ENCODE measurements around the gene HIF3A.
"Not testable (repeated sequence)": the region's sequence is repeated elsewhere in the genome, so short reads cannot be mapped to it uniquely, and the experiment has no call there.

The HIF3A gene

GRCh38 chr19:46320559-46320958 is 23.7 kb downstream of the HIF3A start:
- Histone ChIP-seq H3K36me3 (replicated peaks in 1 of 2; ENCODE audit: control insufficient read depth in 2 of 2, insufficient read depth in 2 of 2, low read length in 2 of 2) (peaks cover 0 to 12% of the 10 kb centered on the region in 2 donors), H3K14ac (ENCODE audit: low read length) (no peak overlapping the region), H2BK5ac (ENCODE audit: low read length) (no peak overlapping the region), H2AFZ (ENCODE audit: low read length) (no peak overlapping the region), H3K27ac (replicated peaks; ENCODE audit: low read length) (no peak overlapping the region), H3K4me1 (ENCODE audit: control insufficient read depth in 2 of 2, insufficient read depth in 1 of 2, low read depth in 1 of 2, low read length in 2 of 2) (no peaks in the 10 kb centered on the region), H3K18ac (ENCODE audit: low read length) (peak overlapping the region; percentile 45), H4K8ac (ENCODE audit: low read depth, low read length) (no peak overlapping the region), H3K4me3 (ENCODE audit: low read length in 2 of 2) (no peak overlapping the region), H2BK15ac (ENCODE audit: low read length) (no peak overlapping the region), H3K79me1 (ENCODE audit: low read depth, low read length) (no peaks in the 10 kb centered on the region), H2BK120ac (ENCODE audit: low read depth, low read length) (no peak overlapping the region), H3K4ac (ENCODE audit: low read length) (no peak overlapping the region), H3K4me2 (ENCODE audit: insufficient read depth, low read length, poor library complexity, severe bottlenecking) (no peak overlapping the region), H2AK5ac (ENCODE audit: low read depth, low read length) (no peak overlapping the region), H4K91ac (ENCODE audit: low read depth, low read length, poor library complexity) (no peak overlapping the region), H3K9me3 (replicated peaks in 1 of 2; ENCODE audit: control insufficient read depth in 2 of 2, insufficient read depth in 1 of 2, low read depth in 1 of 2, low read length in 2 of 2) (peaks cover 3 to 5% of the 10 kb centered on the region in 2 donors), H2BK12ac (ENCODE audit: low read length) (no peak overlapping the region), H3K27me3 (ENCODE audit: control insufficient read depth in 3 of 3, insufficient read depth in 3 of 3, low read depth in 1 of 3, low read length in 3 of 3) (no peaks in the 10 kb centered on the region), H3K9ac (ENCODE audit: low read depth, low read length, poor library complexity) (no peak overlapping the region), H3K23ac (ENCODE audit: low read depth, low read length, poor library complexity) (no peak overlapping the region)
- no CpG with 5 or more reads among the region's 5 CpGs for WGBS, 2 donors (ENCODE audit: extremely low coverage in 2 of 2, insufficient read length in 2 of 2, insufficient replicate concordance in 1 of 2)
- no peak for DNase-seq (ENCODE audit: low spot score)

DNA sequence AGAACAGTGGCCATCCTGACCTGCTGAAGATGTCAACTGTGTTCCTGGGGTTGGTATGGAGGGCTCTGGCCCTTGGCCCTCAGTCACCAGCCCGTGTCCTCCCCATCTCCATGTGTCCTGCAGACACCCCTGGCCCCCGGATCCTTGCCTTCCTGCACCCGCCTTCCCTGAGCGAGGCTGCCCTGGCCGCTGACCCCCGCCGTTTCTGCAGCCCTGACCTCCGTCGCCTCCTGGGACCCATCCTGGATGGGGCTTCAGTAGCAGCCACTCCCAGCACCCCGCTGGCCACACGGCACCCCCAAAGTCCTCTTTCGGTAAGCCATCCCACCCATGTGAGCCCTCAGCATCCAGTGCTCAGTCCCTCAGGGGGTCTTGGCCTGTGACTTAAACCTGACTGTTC is 24.8 kb downstream of the HIF3A start:
- Histone ChIP-seq H2BK120ac (ENCODE audit: low read depth, low read length) (no peak overlapping the region), H3K9ac (ENCODE audit: low read depth, low read length, poor library complexity) (no peak overlapping the region), H3K14ac (ENCODE audit: low read length) (peak overlapping the region; percentile 95), H2BK12ac (ENCODE audit: low read length) (no peak overlapping the region), H2BK15ac (ENCODE audit: low read length) (no peak overlapping the region), H3K4me3 (ENCODE audit: low read length in 2 of 2) (peak overlapping the region in 1 of 2 donors; percentile 54), H2AK5ac (ENCODE audit: low read depth, low read length) (no peak overlapping the region), H3K4me2 (ENCODE audit: insufficient read depth, low read length, poor library complexity, severe bottlenecking) (no peak overlapping the region), H3K27me3 (ENCODE audit: control insufficient read depth in 3 of 3, insufficient read depth in 3 of 3, low read depth in 1 of 3, low read length in 3 of 3) (no peaks in the 10 kb centered on the region), H4K8ac (ENCODE audit: low read depth, low read length) (no peak overlapping the region), H3K36me3 (replicated peaks in 1 of 2; ENCODE audit: control insufficient read depth in 2 of 2, insufficient read depth in 2 of 2, low read length in 2 of 2) (peaks cover 0 to 19% of the 10 kb centered on the region in 2 donors), H4K91ac (ENCODE audit: low read depth, low read length, poor library complexity) (no peak overlapping the region), H3K9me3 (replicated peaks in 1 of 2; ENCODE audit: control insufficient read depth in 2 of 2, insufficient read depth in 1 of 2, low read depth in 1 of 2, low read length in 2 of 2) (peaks cover 11 to 12% of the 10 kb centered on the region in 2 donors), H3K79me1 (ENCODE audit: low read depth, low read length) (no peaks in the 10 kb centered on the region), H3K23ac (ENCODE audit: low read depth, low read length, poor library complexity) (peak overlapping the region; percentile 19), H3K27ac (replicated peaks; ENCODE audit: low read length) (no peak overlapping the region), H2BK5ac (ENCODE audit: low read length) (no peak overlapping the region), H3K4me1 (ENCODE audit: control insufficient read depth in 2 of 2, insufficient read depth in 1 of 2, low read depth in 1 of 2, low read length in 2 of 2) (no peaks in the 10 kb centered on the region), H3K4ac (ENCODE audit: low read length) (no peak overlapping the region), H3K18ac (ENCODE audit: low read length) (peak overlapping the region; percentile 45), H2AFZ (ENCODE audit: low read length) (no peak overlapping the region)
- no CpG with 5 or more reads among the region's 12 CpGs for WGBS, 2 donors (ENCODE audit: extremely low coverage in 2 of 2, insufficient read length in 2 of 2, insufficient replicate concordance in 1 of 2)
- no peak for DNase-seq (ENCODE audit: low spot score)

- H2BK15ac ChIP-seq (ENCODE audit: low read length); H3K18ac ChIP-seq (ENCODE audit: low read length); H2AK5ac ChIP-seq (ENCODE audit: low read depth, low read length); H2BK5ac ChIP-seq (ENCODE audit: low read length); H3K23ac ChIP-seq (ENCODE audit: low read depth, low read length, poor library complexity); H3K27me3 ChIP-seq (ENCODE audit: control insufficient read depth in 3 of 3, insufficient read depth in 3 of 3, low read depth in 1 of 3, low read length in 3 of 3); H3K9ac ChIP-seq (ENCODE audit: low read depth, low read length, poor library complexity); H2BK12ac ChIP-seq (ENCODE audit: low read length); H3K4ac ChIP-seq (ENCODE audit: low read length); H2BK120ac ChIP-seq (ENCODE audit: low read depth, low read length); H4K91ac ChIP-seq (ENCODE audit: low read depth, low read length, poor library complexity); H3K4me3 ChIP-seq (ENCODE audit: low read length in 2 of 2); H3K14ac ChIP-seq (ENCODE audit: low read length); H3K4me2 ChIP-seq (ENCODE audit: insufficient read depth, low read length, poor library complexity, severe bottlenecking); H3K4me1 ChIP-seq (ENCODE audit: control insufficient read depth in 2 of 2, insufficient read depth in 1 of 2, low read depth in 1 of 2, low read length in 2 of 2); H4K8ac ChIP-seq (ENCODE audit: low read depth, low read length); H3K79me1 ChIP-seq (ENCODE audit: low read depth, low read length); DNase-seq (ENCODE audit: low spot score); H3K27ac ChIP-seq (replicated peaks; ENCODE audit: low read length); H2AFZ ChIP-seq (ENCODE audit: low read length): not testable (repeated sequence)
- no CpG with 5 or more reads among the region's 9 CpGs for WGBS, 2 donors (ENCODE audit: extremely low coverage in 2 of 2, insufficient read length in 2 of 2, insufficient replicate concordance in 1 of 2)
- Histone ChIP-seq H3K9me3 (replicated peaks in 1 of 2; ENCODE audit: control insufficient read depth in 2 of 2, insufficient read depth in 1 of 2, low read depth in 1 of 2, low read length in 2 of 2) (peaks cover 17 to 23% of the 10 kb centered on the region in 2 donors), H3K36me3 (replicated peaks in 1 of 2; ENCODE audit: control insufficient read depth in 2 of 2, insufficient read depth in 2 of 2, low read length in 2 of 2) (peaks cover 0 to 23% of the 10 kb centered on the region in 2 donors)
These were observed 26.4 kb downstream of the HIF3A start for GRCh38 chr19:46323227-46323626.

- WGBS, 2 donors (ENCODE audit: extremely low coverage in 2 of 2, insufficient read length in 2 of 2, insufficient replicate concordance in 1 of 2) = no CpG with 5 or more reads among the region's 3 CpGs
- Histone ChIP-seq H3K4me1 (ENCODE audit: control insufficient read depth in 2 of 2, insufficient read depth in 1 of 2, low read depth in 1 of 2, low read length in 2 of 2) (no peaks in the 10 kb centered on the region), H2BK12ac (ENCODE audit: low read length) (no peak overlapping the region), H3K18ac (ENCODE audit: low read length) (no peak overlapping the region), H4K91ac (ENCODE audit: low read depth, low read length, poor library complexity) (no peak overlapping the region), H2BK15ac (ENCODE audit: low read length) (no peak overlapping the region), H3K14ac (ENCODE audit: low read length) (no peak overlapping the region), H2BK5ac (ENCODE audit: low read length) (no peak overlapping the region), H2AFZ (ENCODE audit: low read length) (no peak overlapping the region), H3K4me2 (ENCODE audit: insufficient read depth, low read length, poor library complexity, severe bottlenecking) (no peak overlapping the region), H3K27me3 (ENCODE audit: control insufficient read depth in 3 of 3, insufficient read depth in 3 of 3, low read depth in 1 of 3, low read length in 3 of 3) (no peaks in the 10 kb centered on the region), H3K23ac (ENCODE audit: low read depth, low read length, poor library complexity) (no peak overlapping the region), H4K8ac (ENCODE audit: low read depth, low read length) (no peak overlapping the region), H3K27ac (replicated peaks; ENCODE audit: low read length) (no peak overlapping the region), H3K79me1 (ENCODE audit: low read depth, low read length) (no peaks in the 10 kb centered on the region), H2AK5ac (ENCODE audit: low read depth, low read length) (no peak overlapping the region), H3K9me3 (replicated peaks in 1 of 2; ENCODE audit: control insufficient read depth in 2 of 2, insufficient read depth in 1 of 2, low read depth in 1 of 2, low read length in 2 of 2) (peaks cover 20 to 28% of the 10 kb centered on the region in 2 donors), H3K4ac (ENCODE audit: low read length) (no peak overlapping the region), H2BK120ac (ENCODE audit: low read depth, low read length) (no peak overlapping the region), H3K9ac (ENCODE audit: low read depth, low read length, poor library complexity) (no peak overlapping the region), H3K36me3 (replicated peaks in 1 of 2; ENCODE audit: control insufficient read depth in 2 of 2, insufficient read depth in 2 of 2, low read length in 2 of 2) (peaks cover 0 to 27% of the 10 kb centered on the region in 2 donors), H3K4me3 (ENCODE audit: low read length in 2 of 2) (no peak overlapping the region)
- DNase-seq (ENCODE audit: low spot score) = no peak
These were observed 27.4 kb downstream of the HIF3A start for GRCh38 chr19:46324277-46324676.
